ENCODE measurements around the gene MED23. TPM values are rescaled to one million over a fixed set of nuclear protein-coding genes. Genes with fewer than 3 reads are reported as not detected.

MED23 gene
- total RNA-seq, 2 experiments from 2014 or later = 56.7 to 59.5 TPM

GRCh38 chr6:131615275-131615674 is 12.8 kb downstream of the MED23 start:
- Histone ChIP-seq H3K9me3 (ENCODE audit: control insufficient read depth in 1 of 2, insufficient read depth in 1 of 2, low read length in 2 of 2) (no peaks in the 10 kb centered on the region), H3K4me1 (ENCODE audit: insufficient read depth, low read length) (no peaks in the 10 kb centered on the region), H3K36me3 (ENCODE audit: insufficient read depth, low read length) (peaks cover 85% of the 10 kb centered on the region), H3K4me3 (ENCODE audit: low read length) (no peak overlapping the region), H3K27ac (ENCODE audit: low read depth in 1 of 2, low read length in 2 of 2) (no peak overlapping the region), H3K27me3 (ENCODE audit: control insufficient read depth in 1 of 2, insufficient read depth in 2 of 2, low read length in 2 of 2) (no peaks in the 10 kb centered on the region)
- Mint-ChIP-seq H3K27ac (no peak overlapping the region), H3K4me3 (no peak overlapping the region), H3K27me3 (no peaks in the 10 kb centered on the region), H3K9me3 (no peaks in the 10 kb centered on the region), H3K4me1 (ENCODE audit: low read depth) (peaks cover 5% of the 10 kb centered on the region), H3K36me3 (ENCODE audit: low read depth) (peaks cover 92% of the 10 kb centered on the region)
- intact Hi-C loops (cut with DNase I, micrococcal nuclease) = no loop called here
- no peak for TF ChIP-seq CTCF (IDR thresholded peaks at IDR 0.05)
- ChIA-PET CTCF (no interaction called here), POLR2A (no interaction called here)
- DNase-seq = no peak
- ATAC-seq (ENCODE audit: poor library complexity) = no peak

DNA sequence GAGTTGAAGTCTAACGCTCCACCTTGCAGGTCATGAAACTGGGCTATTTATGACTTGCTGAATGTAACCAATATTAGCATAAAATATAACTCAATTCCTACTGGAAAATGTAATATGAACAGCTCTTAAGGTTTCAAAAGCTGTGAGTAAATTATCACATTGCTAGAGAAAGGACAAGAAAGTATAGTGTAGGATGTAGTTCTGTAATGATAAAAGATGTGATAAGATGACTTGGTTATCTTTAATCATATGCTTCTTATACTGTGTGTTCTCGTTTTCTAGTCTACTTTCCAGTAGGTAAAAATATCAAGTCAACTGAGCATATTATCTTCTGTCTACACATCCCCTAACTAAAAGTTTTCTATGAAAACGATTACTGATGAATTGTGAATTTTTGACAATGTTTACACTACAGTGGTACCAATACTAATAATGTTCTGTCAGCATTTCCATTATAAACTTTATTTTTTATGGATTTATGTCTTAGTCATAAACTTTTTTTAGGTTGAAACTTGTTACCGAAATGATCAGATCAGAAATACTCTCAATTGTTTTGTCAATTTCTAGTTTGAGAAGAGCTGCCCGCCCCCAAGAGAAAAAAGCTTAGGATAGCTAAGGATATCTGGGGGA is 14.6 kb downstream of the MED23 start:
- no peaks in the 10 kb centered on the region for H3K9me3 ChIP-seq (ENCODE audit: control insufficient read depth in 1 of 2, insufficient read depth in 1 of 2, low read length in 2 of 2)
- H3K4me1 ChIP-seq (ENCODE audit: insufficient read depth, low read length) = no peaks in the 10 kb centered on the region
- no peak for TF ChIP-seq CTCF (IDR thresholded peaks at IDR 0.05)
- Mint-ChIP-seq H3K27me3 (no peaks in the 10 kb centered on the region), H3K4me3 (no peak overlapping the region), H3K36me3 (ENCODE audit: low read depth) (peaks cover 91% of the 10 kb centered on the region), H3K9me3 (no peaks in the 10 kb centered on the region), H3K4me1 (ENCODE audit: low read depth) (peaks cover 5% of the 10 kb centered on the region), H3K27ac (no peak overlapping the region)
- POLR2A ChIA-PET = no interaction called here
- H3K27ac ChIP-seq (ENCODE audit: low read depth in 1 of 2, low read length in 2 of 2) = no peak overlapping the region
- peaks cover 85% of the 10 kb centered on the region for H3K36me3 ChIP-seq (ENCODE audit: insufficient read depth, low read length)
- ATAC-seq (ENCODE audit: poor library complexity) (no peak), DNase-seq (no peak)
- intact Hi-C loops (cut with DNase I, micrococcal nuclease) = no loop called here
- CTCF ChIA-PET = interaction anchor here (1.5 to 3.3 kb wide), 2 partner anchors 15 to 22 kb away, joined by 5 to 13 read pairs; partner anchors contain the start of gene MED23
- no peak overlapping the region for H3K4me3 ChIP-seq (ENCODE audit: low read length)
- H3K27me3 ChIP-seq (ENCODE audit: control insufficient read depth in 1 of 2, insufficient read depth in 2 of 2, low read length in 2 of 2) = no peaks in the 10 kb centered on the region

DNA sequence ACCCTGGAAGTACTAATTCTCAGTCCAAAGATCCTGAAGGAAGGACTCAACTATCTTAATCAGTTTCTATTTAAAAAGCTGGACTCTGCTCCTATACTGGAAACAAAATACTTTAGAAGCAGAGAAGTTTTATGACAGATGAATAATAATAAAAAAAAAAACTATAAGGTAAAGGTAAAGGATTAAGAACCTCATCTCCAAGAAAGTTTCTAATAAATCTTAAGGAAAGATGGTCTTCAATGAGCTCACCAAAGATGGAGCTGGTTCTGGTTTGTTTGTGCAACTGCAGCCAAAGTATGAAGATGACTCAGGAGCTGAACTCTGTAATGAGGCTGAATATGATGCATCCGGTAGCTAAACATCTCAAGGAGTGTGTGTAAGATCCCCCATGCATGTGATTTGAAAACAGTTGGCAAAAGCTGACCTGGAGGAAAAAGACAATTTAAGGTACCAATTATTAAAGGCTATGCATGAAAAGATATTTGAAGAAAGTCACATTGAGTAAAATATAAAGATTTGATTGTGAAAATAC is 25.2 kb downstream of the MED23 start:
- H3K4me1 Mint-ChIP-seq (ENCODE audit: low read depth) = no peaks in the 10 kb centered on the region
- H3K27ac ChIP-seq (ENCODE audit: low read depth in 1 of 2, low read length in 2 of 2) = no peak overlapping the region
- ChIA-PET POLR2A (interaction anchor here (0.5 to 2.0 kb wide), 2 partner anchors 25 to 1151 kb away, joined by 3 to 4 read pairs; partner anchors contain the start of gene MED23), CTCF (interaction anchor here (3.2 kb wide), 1 partner anchor 26 kb away, joined by 11 read pairs; the partner anchor contains the start of gene MED23)
- no peak overlapping the region for H3K4me3 ChIP-seq (ENCODE audit: low read length)
- H3K9me3 ChIP-seq (ENCODE audit: control insufficient read depth in 1 of 2, insufficient read depth in 1 of 2, low read length in 2 of 2) = no peaks in the 10 kb centered on the region
- ATAC-seq (ENCODE audit: poor library complexity) (no peak), DNase-seq (no peak)
- H3K4me3 Mint-ChIP-seq = no peak overlapping the region
- no peak overlapping the region for H3K27ac Mint-ChIP-seq
- H3K36me3 Mint-ChIP-seq (ENCODE audit: low read depth) = peaks cover 83% of the 10 kb centered on the region
- peaks cover 92% of the 10 kb centered on the region for H3K36me3 ChIP-seq (ENCODE audit: insufficient read depth, low read length)
- H3K27me3 Mint-ChIP-seq = no peaks in the 10 kb centered on the region
- TF ChIP-seq CTCF (IDR thresholded peaks at IDR 0.05) = no peak
- H3K9me3 Mint-ChIP-seq = no peaks in the 10 kb centered on the region
- no peaks in the 10 kb centered on the region for H3K4me1 ChIP-seq (ENCODE audit: insufficient read depth, low read length)
- no peaks in the 10 kb centered on the region for H3K27me3 ChIP-seq (ENCODE audit: control insufficient read depth in 1 of 2, insufficient read depth in 2 of 2, low read length in 2 of 2)
- intact Hi-C loops (cut with DNase I, micrococcal nuclease) = no loop called here
